Central memory CD4-positive, alpha-beta T cell (primary cell): ENCODE data around the gene CARD11.
"Not testable (repeated sequence)": the region's sequence is repeated elsewhere in the genome, so short reads cannot be mapped to it uniquely, and the experiment has no call there.

Experiments used
- DNase-seq: peaks from one replicate; pipeline ENCODE4 v3.0.0; 2022

The CARD11 gene

GRCh38 chr7:3063016-3063753, 19.5 kb upstream of the CARD11 start:
- peak; percentile 59 for DNase-seq

GRCh38 chr7:3057066-3057420, 13.4 kb upstream of the CARD11 start:
- DNase-seq: no peak

GRCh38 chr7:3056234-3057065, 12.8 kb upstream of the CARD11 start:
- DNase-seq: no peak

GRCh38 chr7:3055626-3056025, 12.0 kb upstream of the CARD11 start:
- DNase-seq: no peak

- DNase-seq: peak; percentile 66
These were observed 692 bp downstream of the CARD11 start for GRCh38 chr7:3042861-3043489.

- no peak for DNase-seq
These were observed 1.5 kb downstream of the CARD11 start for GRCh38 chr7:3041986-3042675.

- DNase-seq: no peak
These were observed 3.9 kb downstream of the CARD11 start for GRCh38 chr7:3039787-3040186.

GRCh38 chr7:3038011-3038410, 5.7 kb downstream of the CARD11 start:
- DNase-seq: not testable (repeated sequence)

- DNase-seq: no peak
These were observed 6.4 kb downstream of the CARD11 start for GRCh38 chr7:3037259-3037658.

GRCh38 chr7:3034591-3035150, 9.0 kb downstream of the CARD11 start:
- DNase-seq: no peak

GRCh38 chr7:3033581-3033980, 10.1 kb downstream of the CARD11 start:
- no peak for DNase-seq

- no peak for DNase-seq
These were observed 10.5 kb downstream of the CARD11 start for GRCh38 chr7:3033136-3033535.

- no peak for DNase-seq
These were observed 11.4 kb downstream of the CARD11 start for GRCh38 chr7:3032256-3032655.

- no peak for DNase-seq
These were observed 14.5 kb downstream of the CARD11 start for GRCh38 chr7:3029138-3029537.

GRCh38 chr7:3028758-3029093, 14.9 kb downstream of the CARD11 start:
- no peak for DNase-seq

GRCh38 chr7:3028071-3028757, 15.5 kb downstream of the CARD11 start:
- no peak for DNase-seq

GRCh38 chr7:3027005-3027845, 16.4 kb downstream of the CARD11 start:
- no peak for DNase-seq

GRCh38 chr7:3025616-3026015, 18.1 kb downstream of the CARD11 start:
- no peak for DNase-seq

GRCh38 chr7:3021825-3022224, 21.8 kb downstream of the CARD11 start:
- no peak for DNase-seq

- not testable (repeated sequence) for DNase-seq
These were observed 22.4 kb downstream of the CARD11 start for GRCh38 chr7:3021224-3021623.

GRCh38 chr7:3020416-3020815, 23.3 kb downstream of the CARD11 start:
- no peak for DNase-seq
